ENCODE data around the gene TMEM168.

DNA sequence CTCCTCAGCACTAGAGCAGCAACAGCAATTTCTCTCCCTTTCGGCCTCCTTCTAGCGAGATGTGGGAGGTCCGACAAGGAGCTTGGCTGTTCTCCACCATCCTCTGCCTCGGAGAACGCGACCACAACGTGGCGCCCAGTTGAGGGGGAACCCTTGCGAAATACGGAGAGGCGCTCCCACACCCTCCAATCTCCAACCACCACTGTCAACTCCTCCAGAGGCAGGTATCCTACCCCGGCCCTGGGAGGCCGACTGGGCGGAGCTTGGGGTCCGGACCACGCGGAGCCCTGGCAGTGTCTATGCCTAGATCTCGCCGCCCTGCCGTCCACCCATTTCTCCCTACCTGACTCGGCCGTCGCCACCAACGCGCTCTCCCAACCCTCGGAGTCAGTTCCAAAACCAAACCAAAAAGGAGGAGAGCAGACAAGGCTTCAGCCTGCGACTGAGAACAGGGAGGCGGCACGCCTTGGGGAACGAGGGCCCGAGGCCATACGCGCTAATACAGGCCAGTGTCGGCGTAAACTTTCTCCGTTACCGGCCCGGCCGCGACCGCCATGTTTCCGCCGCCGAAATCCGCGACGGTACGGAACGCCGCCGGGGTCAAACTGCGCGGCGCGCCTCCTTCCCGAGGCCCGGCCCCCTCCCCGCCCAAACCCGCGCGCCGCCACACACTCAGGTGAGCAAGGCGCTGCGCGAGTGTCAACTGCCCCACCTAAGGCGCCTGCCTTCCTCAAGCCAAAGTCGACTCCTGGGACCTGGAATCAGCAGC is at the start of gene TMEM168:
- TF ChIP-seq POLR2A (IDR thresholded peaks at IDR 0.05): peak; percentile 76
- TF ChIP-seq, protein P1, sequence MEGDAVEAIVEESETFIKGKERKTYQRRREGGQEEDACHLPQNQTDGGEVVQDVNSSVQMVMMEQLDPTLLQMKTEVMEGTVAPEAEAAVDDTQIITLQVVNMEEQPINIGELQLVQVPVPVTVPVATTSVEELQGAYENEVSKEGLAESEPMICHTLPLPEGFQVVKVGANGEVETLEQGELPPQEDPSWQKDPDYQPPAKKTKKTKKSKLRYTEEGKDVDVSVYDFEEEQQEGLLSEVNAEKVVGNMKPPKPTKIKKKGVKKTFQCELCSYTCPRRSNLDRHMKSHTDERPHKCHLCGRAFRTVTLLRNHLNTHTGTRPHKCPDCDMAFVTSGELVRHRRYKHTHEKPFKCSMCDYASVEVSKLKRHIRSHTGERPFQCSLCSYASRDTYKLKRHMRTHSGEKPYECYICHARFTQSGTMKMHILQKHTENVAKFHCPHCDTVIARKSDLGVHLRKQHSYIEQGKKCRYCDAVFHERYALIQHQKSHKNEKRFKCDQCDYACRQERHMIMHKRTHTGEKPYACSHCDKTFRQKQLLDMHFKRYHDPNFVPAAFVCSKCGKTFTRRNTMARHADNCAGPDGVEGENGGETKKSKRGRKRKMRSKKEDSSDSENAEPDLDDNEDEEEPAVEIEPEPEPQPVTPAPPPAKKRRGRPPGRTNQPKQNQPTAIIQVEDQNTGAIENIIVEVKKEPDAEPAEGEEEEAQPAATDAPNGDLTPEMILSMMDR (IDR thresholded peaks at IDR 0.05): no peak
- TF ChIP-seq POLR2AphosphoS5 (IDR thresholded peaks at IDR 0.05): peak; percentile 71 to 86 (median 82)
- no peak for TF ChIP-seq EP300 (IDR thresholded peaks at IDR 0.05; ENCODE audit: low read depth)
